IPS DF 19.7 (cell line): ENCODE data around the gene TIMM50.

Experiments used
- DNase-seq: peaks from one replicate; pipeline ENCODE4 v3.0.0-alpha.2; 2013; ENCODE audit warnings: low read depth, low spot score

The TIMM50 gene

GRCh38 chr19:39533003-39533512 lies 52.4 kb downstream of the TIMM50 start:
- no peak for DNase-seq

DNA sequence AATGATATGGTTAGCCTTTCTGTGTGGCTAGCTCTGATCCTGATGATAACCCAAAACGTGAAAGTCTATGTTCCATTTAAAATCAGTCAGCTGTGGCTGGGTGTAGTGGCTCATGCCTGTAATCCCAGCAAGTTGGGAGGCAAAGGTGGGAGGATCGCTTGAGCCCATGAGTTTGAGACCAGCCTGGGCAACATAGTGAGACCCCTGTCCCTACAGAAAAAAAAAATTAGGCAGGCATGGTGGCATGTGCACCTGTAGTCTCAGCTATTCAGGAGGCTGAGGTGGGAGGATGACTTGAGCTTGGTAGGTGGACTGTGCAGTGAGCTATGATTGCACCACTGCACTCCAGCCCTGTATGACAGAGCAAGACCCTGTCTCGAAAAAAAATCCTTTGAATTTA lies 53.2 kb downstream of the TIMM50 start:
- no peak for DNase-seq

DNA sequence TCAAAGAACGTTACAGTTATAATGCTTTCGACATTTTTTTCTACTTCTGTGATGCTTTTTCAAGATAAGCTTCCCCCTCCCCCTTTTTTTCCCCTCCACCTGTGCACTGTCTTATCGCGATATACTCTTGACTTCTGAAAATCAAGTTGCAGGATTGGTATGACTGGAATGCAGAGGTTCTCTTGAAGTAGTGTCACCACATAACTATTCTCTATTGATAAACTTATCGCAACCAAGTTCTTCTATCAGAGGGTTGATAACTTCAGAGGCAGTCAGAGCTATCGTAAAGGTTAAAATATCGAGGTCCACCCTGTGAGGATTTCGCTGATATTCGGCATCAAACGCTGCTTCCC lies 58.5 kb downstream of the TIMM50 start:
- no peak for DNase-seq

GRCh38 chr19:39539518-39540332 lies 59.1 kb downstream of the TIMM50 start, which contains the start of gene EID2:
Gene EID2 (minus strand): TSS chr19:39540161. CDS start chr19:39540079, 82 bp downstream.
- DNase-seq, result peak; percentile 67

DNA sequence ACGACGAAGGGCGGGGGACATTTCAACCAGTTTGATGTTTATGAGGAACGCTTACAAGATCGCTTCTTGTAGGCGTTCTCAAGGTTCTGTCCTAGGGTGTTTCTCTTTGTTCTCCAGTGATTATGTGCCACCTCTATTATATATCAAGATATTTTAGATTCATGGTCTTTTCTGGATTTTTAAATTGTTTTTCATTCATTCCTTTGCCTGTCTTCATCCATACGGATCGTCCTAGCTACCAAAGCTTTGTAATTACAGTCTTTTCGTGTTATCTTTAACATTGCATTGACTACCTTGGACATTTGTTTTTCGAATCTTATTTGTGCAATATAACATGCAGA lies 59.7 kb downstream of the TIMM50 start:
- DNase-seq, result no peak
